ENCODE measurements around the gene RAD21L1. TPM values are rescaled to one million over a fixed set of nuclear protein-coding genes. Genes with fewer than 3 reads are reported as not detected.

The RAD21L1 gene
- total and polyA plus RNA-seq, 8 donors: not detected

DNA sequence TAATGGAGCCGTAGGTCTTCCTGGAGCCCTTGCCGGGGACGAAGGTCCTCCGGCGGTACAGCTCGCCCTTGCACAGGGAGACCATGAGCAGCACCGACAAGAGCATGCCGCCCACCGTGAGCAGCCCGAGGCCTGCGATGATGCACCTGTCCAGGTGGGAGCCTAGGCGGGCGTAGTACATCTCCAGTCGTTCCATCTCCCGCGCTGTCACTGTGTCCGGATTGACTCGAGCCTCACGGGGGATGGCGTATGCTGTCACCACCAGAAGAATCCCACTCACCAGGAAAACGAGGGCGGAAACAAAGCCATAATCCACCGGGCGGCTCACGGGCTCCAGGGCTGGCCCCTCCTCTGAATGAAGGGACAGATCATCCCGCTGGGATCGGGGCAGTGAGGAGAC is 44.9 kb upstream of the RAD21L1 start:
- intact Hi-C loops (cut with DNase I): no loop called here
- TF ChIP-seq, protein P1, sequence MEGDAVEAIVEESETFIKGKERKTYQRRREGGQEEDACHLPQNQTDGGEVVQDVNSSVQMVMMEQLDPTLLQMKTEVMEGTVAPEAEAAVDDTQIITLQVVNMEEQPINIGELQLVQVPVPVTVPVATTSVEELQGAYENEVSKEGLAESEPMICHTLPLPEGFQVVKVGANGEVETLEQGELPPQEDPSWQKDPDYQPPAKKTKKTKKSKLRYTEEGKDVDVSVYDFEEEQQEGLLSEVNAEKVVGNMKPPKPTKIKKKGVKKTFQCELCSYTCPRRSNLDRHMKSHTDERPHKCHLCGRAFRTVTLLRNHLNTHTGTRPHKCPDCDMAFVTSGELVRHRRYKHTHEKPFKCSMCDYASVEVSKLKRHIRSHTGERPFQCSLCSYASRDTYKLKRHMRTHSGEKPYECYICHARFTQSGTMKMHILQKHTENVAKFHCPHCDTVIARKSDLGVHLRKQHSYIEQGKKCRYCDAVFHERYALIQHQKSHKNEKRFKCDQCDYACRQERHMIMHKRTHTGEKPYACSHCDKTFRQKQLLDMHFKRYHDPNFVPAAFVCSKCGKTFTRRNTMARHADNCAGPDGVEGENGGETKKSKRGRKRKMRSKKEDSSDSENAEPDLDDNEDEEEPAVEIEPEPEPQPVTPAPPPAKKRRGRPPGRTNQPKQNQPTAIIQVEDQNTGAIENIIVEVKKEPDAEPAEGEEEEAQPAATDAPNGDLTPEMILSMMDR (IDR thresholded peaks at IDR 0.05): no peak
- Histone ChIP-seq H3K4me1 (no peaks in the 10 kb centered on the region), H3K27ac (no peak overlapping the region), H3K27me3 (peaks cover 0 to 4% (median 0%) of the 10 kb centered on the region in 4 donors), H3K4me3 (no peak overlapping the region), H3K9me3 (no peaks in the 10 kb centered on the region), H3K36me3 (no peaks in the 10 kb centered on the region)
- no peak for FAIRE-seq
- peak in 1 of 6 donors; percentile 63 for DNase-seq
- ATAC-seq: no peak
- WGBS, 2 donors: 92 to 93% methylated on average over 27 of the region's 27 CpGs

DNA sequence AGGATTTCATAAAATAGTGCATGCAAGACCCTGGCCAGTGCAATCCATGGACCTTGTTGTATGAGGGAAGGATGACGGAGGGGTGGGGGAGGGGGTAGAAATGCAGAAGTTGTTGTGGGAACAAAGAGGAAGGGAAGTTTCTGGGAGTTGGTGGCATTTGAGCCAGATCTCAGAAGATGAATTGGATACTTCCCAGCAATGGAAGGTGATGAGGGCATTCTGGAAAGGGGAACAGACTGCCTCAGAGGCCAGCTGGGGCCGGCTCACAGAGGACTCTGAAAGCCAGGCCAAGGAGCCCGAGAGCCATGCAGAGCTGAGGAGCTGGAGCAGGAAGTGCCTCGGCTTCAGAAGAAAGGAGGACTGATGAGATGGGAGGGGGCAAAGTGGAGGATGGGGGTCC is 43.7 kb upstream of the RAD21L1 start:
- H3K36me3 ChIP-seq: no peaks in the 10 kb centered on the region
- TF ChIP-seq, protein P1 (IDR thresholded peaks at IDR 0.05): no peak
- 49 to 65% methylated on average over 4 of the region's 4 CpGs for WGBS, 2 donors
- ATAC-seq (no peak), DNase-seq (no peak), FAIRE-seq (no peak)
- H3K27ac ChIP-seq: no peak overlapping the region
- H3K9me3 ChIP-seq: no peaks in the 10 kb centered on the region
- no peak overlapping the region for H3K4me3 ChIP-seq
- H3K4me1 ChIP-seq: no peaks in the 10 kb centered on the region
- intact Hi-C loops (cut with DNase I): no loop called here
- H3K27me3 ChIP-seq: peaks cover 0 to 4% (median 0%) of the 10 kb centered on the region in 4 donors

DNA sequence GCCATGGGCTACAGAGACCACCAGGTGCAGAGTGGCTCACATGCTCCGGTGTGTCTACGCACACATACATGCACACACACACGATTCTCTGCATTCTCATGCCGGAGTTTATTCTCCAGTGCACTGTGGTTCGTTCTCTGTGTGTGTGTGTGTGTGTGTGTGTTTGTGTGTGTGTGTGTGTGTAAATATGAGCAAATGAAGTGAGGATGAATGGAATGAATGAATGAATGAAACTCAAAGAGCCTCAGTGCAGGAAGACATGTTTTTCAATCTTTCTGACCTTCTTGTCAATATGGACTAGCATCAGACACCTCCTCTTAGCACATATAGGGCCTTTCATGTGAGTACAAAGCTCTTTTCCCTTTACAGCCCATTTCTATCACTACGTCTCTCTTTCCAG is 42.7 kb upstream of the RAD21L1 start:
- ATAC-seq: no peak
- no peak for DNase-seq
- Histone ChIP-seq H3K27ac (no peak overlapping the region), H3K36me3 (no peaks in the 10 kb centered on the region), H3K4me3 (no peak overlapping the region), H3K9me3 (no peaks in the 10 kb centered on the region), H3K4me1 (no peaks in the 10 kb centered on the region), H3K27me3 (peaks cover 0 to 4% (median 0%) of the 10 kb centered on the region in 4 donors)
- FAIRE-seq: no peak
- WGBS, 2 donors: 50 to 62% methylated on average over 6 of the region's 6 CpGs
- intact Hi-C loops (cut with DNase I): no loop called here
- TF ChIP-seq, protein P1 (IDR thresholded peaks at IDR 0.05): no peak

DNA sequence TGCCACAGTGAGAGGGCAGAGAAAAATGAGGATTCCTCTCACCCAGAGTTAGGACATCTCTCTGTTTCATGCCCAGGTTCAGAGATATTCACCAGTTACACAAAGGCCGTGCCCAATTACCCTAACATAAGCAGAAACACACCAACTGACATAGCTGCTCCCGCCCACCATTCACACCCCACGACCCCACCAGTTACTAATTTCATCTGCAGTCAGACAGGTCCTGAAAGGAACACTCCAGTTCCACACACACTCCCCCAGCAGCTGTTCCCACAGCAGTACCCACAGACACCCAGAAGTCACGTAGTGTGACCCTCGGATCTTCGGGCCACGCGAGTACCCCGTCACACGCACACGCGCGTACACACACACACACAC is 41.6 kb upstream of the RAD21L1 start:
- 16 to 25% methylated on average over 13 of the region's 13 CpGs for WGBS, 2 donors
- intact Hi-C loops (cut with DNase I): no loop called here
- DNase-seq: no peak

More for the DNA sequence above, 41.6 kb upstream of the RAD21L1 start:
- FAIRE-seq (no peak), ATAC-seq (no peak)
- Histone ChIP-seq H3K4me1 (no peaks in the 10 kb centered on the region), H3K36me3 (no peaks in the 10 kb centered on the region), H3K27ac (no peak overlapping the region), H3K9me3 (no peaks in the 10 kb centered on the region), H3K4me3 (peak overlapping the region in 1 of 4 donors; percentile 57), H3K27me3 (peaks cover 0 to 4% (median 0%) of the 10 kb centered on the region in 4 donors)
- TF ChIP-seq, protein P1 (IDR thresholded peaks at IDR 0.05): no peak

Data from pancreas (tissue), 10 donors.